Measurements from ENCODE around the gene HLA-F.

Gene HLA-F

DNA sequence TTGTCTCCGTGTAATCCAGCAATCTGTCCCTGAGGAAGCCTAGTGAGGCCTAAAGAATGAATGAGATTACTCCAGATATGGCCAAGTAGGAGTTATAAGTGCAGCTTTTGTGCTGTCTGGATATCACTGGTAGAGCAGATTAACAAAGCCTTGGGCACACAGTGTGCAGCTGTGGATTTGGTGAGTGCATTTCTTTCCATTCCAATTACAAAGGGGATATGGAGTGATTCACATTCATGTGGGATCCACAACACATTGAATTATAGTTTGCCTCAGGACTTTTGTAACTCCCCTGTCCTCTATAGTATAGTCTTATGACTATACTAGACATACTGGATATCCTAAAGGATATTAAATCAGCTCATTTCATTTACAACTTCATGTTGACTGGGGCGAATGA is 47.1 kb downstream of the HLA-F start:
- Histone ChIP-seq H3K27me3 (ENCODE audit: insufficient read depth, poor library complexity, severe bottlenecking) (no peaks in the 10 kb centered on the region), H3K4me3 (ENCODE audit: severe bottlenecking) (no peak overlapping the region), H3K9me3 (ENCODE audit: severe bottlenecking) (no peaks in the 10 kb centered on the region), H3K4me1 (ENCODE audit: insufficient read depth, poor library complexity, severe bottlenecking) (peaks cover 5% of the 10 kb centered on the region), H3K27ac (ENCODE audit: poor library complexity, severe bottlenecking) (no peak overlapping the region), H3K36me3 (ENCODE audit: low read depth) (no peaks in the 10 kb centered on the region)
- ATAC-seq (ENCODE audit: low read depth) (no peak), DNase-seq (ENCODE audit: low spot score) (no peak)
- TF ChIP-seq CTCF (IDR thresholded peaks at IDR 0.05; ENCODE audit: poor library complexity, severe bottlenecking): no peak

DNA sequence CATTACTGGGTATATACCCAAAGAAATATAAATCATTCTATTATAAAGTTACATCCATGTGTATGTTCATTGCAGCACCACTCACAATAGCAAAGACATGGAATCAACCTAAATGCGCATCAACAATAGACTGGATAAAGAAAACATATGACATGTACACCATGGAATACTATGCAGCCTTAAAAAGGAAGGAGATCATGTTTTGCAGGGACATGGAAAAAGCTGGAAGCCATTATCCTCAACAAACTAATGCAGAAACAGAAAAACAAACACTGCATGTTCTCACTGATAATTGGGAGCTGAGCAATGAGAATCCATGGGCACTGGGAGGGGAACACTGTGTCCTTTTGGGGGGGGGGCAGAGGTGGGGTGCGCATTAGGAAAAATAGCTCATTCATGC is 53.5 kb downstream of the HLA-F start:
- Histone ChIP-seq H3K36me3 (ENCODE audit: low read depth) (no peaks in the 10 kb centered on the region), H3K4me1 (ENCODE audit: insufficient read depth, poor library complexity, severe bottlenecking) (peaks cover 4% of the 10 kb centered on the region), H3K27me3 (ENCODE audit: insufficient read depth, poor library complexity, severe bottlenecking) (no peaks in the 10 kb centered on the region), H3K27ac (ENCODE audit: poor library complexity, severe bottlenecking) (no peak overlapping the region), H3K9me3 (ENCODE audit: severe bottlenecking) (no peaks in the 10 kb centered on the region), H3K4me3 (ENCODE audit: severe bottlenecking) (no peak overlapping the region)
- no peak for TF ChIP-seq CTCF (IDR thresholded peaks at IDR 0.05; ENCODE audit: poor library complexity, severe bottlenecking)
- DNase-seq (ENCODE audit: low spot score) (no peak), ATAC-seq (ENCODE audit: low read depth) (no peak)

Measured in RWPE2 (cell line).